HAP-1 (cell line): Measurements from ENCODE around the gene PSG6.
"Not testable (repeated sequence)": the region's sequence is repeated elsewhere in the genome, so short reads cannot be mapped to it uniquely, and the experiment has no call there.

ENCODE experiments used
- DNase-seq, 2 experiments: peaks; one replicate each; pipeline ENCODE4 v3.0.0-alpha.2; 2016 to 2020; ENCODE audit warnings: low spot score in 2 of 2
- H3K27me3 ChIP-seq: fragments of 250-450 bp; sonication (Bioruptor Pico); 2 replicates; pipeline ENCODE4 v1.5.1; 2020; ENCODE audit warnings: low read depth, mild to moderate bottlenecking, moderate library complexity
- H3K36me3 ChIP-seq: fragments of 250-450 bp; sonication (Bioruptor Pico); replicated peaks from 2 replicates; pipeline ENCODE4 v1.5.1; 2020; ENCODE audit warnings: mild to moderate bottlenecking
- H3K4me1 ChIP-seq: fragments of 250-450 bp; sonication (Bioruptor Pico); 2 replicates; pipeline ENCODE4 v1.5.1; 2020; ENCODE audit warnings: mild to moderate bottlenecking
- H3K4me3 ChIP-seq: fragments of 250-450 bp; sonication (Bioruptor Pico); 2 replicates; pipeline ENCODE4 v1.5.1; 2020; ENCODE audit warnings: mild to moderate bottlenecking, moderate library complexity
- H3K9me3 ChIP-seq: fragments of 250-450 bp; sonication (Bioruptor Pico); 2 replicates; pipeline ENCODE4 v1.5.1; 2020; ENCODE audit warnings: mild to moderate bottlenecking, moderate library complexity
- in situ Hi-C: fragments of 300-500 bp; cut with MboI; formaldehyde crosslinking; loops from 3 replicates; pipeline ENCODE4 v1.14.3; 2020; ENCODE audit warnings: low sequenced_read_pairs, inconsistent platforms, mixed read lengths

PSG6 gene

DNA sequence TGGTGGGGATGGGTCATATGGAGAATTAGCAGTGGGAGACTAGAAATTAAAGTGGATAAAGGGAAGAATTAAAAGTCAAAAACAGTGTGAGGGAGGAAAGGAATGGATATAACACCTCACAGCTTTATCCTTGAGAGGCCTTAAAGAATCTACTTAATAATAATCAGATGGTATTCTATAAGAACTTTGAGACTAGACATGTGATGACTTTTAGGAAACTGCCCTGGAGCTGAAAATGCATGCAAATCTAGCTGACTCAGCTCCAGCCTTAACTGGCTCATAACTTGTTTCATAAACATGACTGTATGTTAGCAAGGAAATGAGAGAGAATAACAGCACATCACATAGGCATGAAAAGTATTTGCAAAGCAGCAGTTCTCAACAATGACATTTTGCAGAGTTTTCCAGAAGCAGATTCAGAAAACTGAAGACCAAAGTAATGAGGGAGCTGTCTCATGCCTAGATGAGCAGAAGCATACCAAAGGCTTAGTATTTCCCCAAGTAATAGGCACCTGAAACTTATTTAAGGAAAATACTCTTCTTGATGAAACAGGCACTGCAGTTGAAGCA is 29.7 kb downstream of the PSG6 start:
- H3K4me3 ChIP-seq, H3K4me1 ChIP-seq, DNase-seq, H3K27me3 ChIP-seq, H3K9me3 ChIP-seq, H3K36me3 ChIP-seq, in situ Hi-C loops: not testable (repeated sequence)

DNA sequence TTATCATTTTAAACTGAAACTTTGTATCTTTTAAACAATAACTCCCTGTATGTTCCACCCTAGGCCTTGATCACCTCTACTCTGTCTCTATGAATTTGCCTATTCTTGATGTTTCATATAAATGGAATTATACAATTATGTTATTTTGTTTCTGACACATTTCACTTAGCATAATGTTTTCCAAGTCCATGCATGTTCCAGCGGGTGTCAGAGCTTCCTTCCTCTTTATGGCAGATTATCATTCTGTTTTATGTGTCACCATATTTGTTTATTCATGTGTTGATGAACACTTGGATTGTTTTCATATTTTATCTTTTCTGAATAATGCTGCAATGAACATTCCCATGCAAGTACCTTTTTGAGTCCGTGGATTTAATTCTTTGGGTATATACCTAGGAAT is 35.0 kb downstream of the PSG6 start:
- H3K9me3 ChIP-seq, in situ Hi-C loops, H3K4me3 ChIP-seq, DNase-seq, H3K4me1 ChIP-seq, H3K27me3 ChIP-seq, H3K36me3 ChIP-seq: not testable (repeated sequence)

DNA sequence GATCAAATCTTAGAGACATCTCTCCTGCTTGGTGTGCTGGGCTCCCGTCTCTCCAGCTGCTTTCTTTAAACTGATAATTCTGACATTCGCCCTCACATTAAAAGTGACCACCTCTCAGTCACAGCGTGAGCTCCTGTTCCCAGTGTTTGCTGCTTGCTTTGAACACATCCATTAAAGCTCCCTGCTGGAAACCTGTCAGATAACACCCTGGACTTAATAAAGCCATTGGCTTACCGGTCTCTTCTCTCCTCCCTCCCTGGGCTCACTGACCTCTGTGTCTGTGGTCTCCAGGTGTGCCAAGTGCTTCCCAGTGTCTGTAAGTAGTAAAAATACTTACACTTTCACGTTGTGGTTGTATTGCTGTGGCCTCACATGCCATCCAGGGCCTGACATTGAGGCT is 35.7 kb downstream of the PSG6 start:
- H3K4me1 ChIP-seq, in situ Hi-C loops, H3K36me3 ChIP-seq, H3K4me3 ChIP-seq, H3K27me3 ChIP-seq, H3K9me3 ChIP-seq, DNase-seq: not testable (repeated sequence)

DNA sequence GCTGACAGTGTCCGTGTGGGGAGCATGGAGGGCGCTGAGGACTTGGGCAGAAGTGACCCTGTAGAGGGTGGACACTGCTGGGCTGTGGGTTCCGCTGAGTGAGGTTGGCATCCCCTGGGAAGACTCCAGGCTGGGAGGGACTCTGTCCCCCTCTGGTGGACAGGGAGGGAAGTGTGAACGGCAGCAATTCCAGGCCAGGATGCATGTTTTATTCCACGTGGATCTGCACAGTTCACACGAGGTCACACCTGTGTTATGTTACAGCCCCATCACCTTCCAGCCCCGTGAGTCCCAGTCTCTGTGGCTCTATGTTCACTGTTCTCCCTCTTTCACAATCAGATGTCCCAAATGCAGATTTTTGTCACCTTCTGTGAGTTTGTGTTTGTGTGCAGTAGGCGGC is 36.4 kb downstream of the PSG6 start:
- H3K4me3 ChIP-seq, H3K27me3 ChIP-seq, H3K4me1 ChIP-seq, in situ Hi-C loops, H3K9me3 ChIP-seq, H3K36me3 ChIP-seq: not testable (repeated sequence)
- DNase-seq: peak in 1 of 2 experiments; percentile 19

DNA sequence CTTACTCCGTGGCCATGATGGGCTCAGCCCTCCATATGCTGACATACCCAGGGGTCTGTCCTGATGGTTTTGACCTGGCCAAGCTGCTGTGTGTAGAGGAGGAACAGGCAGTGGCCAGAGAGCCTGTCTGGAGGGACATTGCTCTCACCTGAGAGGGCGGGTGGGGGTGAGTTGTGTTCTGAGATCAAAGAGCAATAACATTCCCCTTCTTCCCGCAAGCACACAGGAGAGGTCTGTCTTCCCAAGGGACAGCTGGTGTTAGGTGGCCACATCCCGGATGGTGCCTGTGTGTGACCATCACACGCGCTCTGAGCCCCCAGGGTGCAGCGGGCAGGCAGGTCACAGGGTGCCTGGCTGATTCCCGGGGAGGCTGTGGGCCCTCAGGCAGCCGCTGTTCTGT is 37.1 kb downstream of the PSG6 start:
- H3K4me1 ChIP-seq, H3K36me3 ChIP-seq, in situ Hi-C loops, H3K4me3 ChIP-seq, DNase-seq, H3K27me3 ChIP-seq, H3K9me3 ChIP-seq: not testable (repeated sequence)

GRCh38 chr19:42879613-42880012 is 38.1 kb downstream of the PSG6 start, which contains the start of gene PSG1:
PSG1 (minus strand) TSS chr19:42879713; CDS start chr19:42879581, 132 bp downstream.
- no peak within 1 kb of the TSS for H3K4me3 ChIP-seq
- H3K4me1 ChIP-seq: no peaks in the 10 kb centered on the region
- H3K36me3 ChIP-seq: no peaks in the 10 kb centered on the region
- DNase-seq: no peak
- H3K27me3 ChIP-seq: no peaks in the 10 kb centered on the region
- in situ Hi-C loops: no loop called here
- no peaks in the 10 kb centered on the region for H3K9me3 ChIP-seq

DNA sequence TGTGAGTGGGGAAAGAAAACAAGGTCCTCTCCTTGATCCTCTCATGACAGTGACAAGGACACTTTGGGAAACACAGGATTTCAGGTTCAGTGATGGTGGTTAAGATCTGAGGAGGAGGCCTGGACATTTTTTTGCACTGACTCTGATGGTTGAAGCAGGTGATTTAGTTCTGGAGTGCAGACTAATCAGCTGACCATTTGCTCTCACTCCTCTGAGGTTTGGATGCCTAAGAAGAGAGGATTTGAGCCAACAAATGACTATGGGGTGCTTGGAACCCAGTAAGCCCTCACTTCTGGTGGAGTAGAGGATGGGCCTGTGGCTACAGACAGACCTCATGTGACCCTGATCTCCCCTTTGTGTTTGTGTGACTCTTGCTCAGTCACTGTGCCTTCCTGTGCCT is 41.1 kb downstream of the PSG6 start:
- H3K9me3 ChIP-seq, DNase-seq, H3K4me1 ChIP-seq, H3K27me3 ChIP-seq, H3K4me3 ChIP-seq, in situ Hi-C loops, H3K36me3 ChIP-seq: not testable (repeated sequence)

GRCh38 chr19:42875881-42876280 is 41.8 kb downstream of the PSG6 start:
- H3K4me3 ChIP-seq, DNase-seq, H3K36me3 ChIP-seq, in situ Hi-C loops, H3K9me3 ChIP-seq, H3K4me1 ChIP-seq, H3K27me3 ChIP-seq: not testable (repeated sequence)

- H3K4me3 ChIP-seq, H3K36me3 ChIP-seq, DNase-seq, H3K27me3 ChIP-seq, H3K4me1 ChIP-seq, H3K9me3 ChIP-seq, in situ Hi-C loops: not testable (repeated sequence)
Measured at GRCh38 chr19:42874901-42875813, 42.5 kb downstream of the PSG6 start.

GRCh38 chr19:42874136-42874535 is 43.6 kb downstream of the PSG6 start:
- H3K36me3 ChIP-seq, H3K4me3 ChIP-seq, H3K9me3 ChIP-seq, in situ Hi-C loops, H3K27me3 ChIP-seq, DNase-seq, H3K4me1 ChIP-seq: not testable (repeated sequence)

DNA sequence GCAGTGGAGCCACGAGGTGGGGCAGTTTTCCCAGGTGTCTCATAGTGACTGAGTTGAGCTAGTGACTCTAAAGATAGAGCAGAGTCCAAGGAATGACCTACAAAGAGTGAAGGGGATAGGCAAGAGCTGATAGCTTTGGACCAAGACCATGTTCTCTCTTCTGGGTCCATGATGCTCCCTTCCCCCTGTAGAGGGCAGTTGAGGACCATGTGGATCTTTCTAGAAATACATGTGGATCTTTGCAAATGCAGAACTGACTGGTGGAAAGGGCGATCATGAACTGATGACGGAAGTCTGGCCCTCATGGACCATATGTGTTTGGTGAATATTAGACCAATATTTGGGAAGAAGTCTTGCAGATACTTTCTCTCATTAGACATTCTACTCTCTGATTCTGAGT is 45.1 kb downstream of the PSG6 start:
- DNase-seq: no peak
- H3K9me3 ChIP-seq: no peaks in the 10 kb centered on the region
- in situ Hi-C loops: no loop called here
- no peaks in the 10 kb centered on the region for H3K36me3 ChIP-seq
- no peak overlapping the region for H3K4me3 ChIP-seq
- no peaks in the 10 kb centered on the region for H3K4me1 ChIP-seq
- H3K27me3 ChIP-seq: no peaks in the 10 kb centered on the region

GRCh38 chr19:42857544-42857867 is 60.2 kb downstream of the PSG6 start:
- no peaks in the 10 kb centered on the region for H3K27me3 ChIP-seq
- no peaks in the 10 kb centered on the region for H3K36me3 ChIP-seq
- H3K4me1 ChIP-seq: no peaks in the 10 kb centered on the region
- no peaks in the 10 kb centered on the region for H3K9me3 ChIP-seq
- no peak for DNase-seq
- in situ Hi-C loops: no loop called here
- H3K4me3 ChIP-seq: no peak overlapping the region

DNA sequence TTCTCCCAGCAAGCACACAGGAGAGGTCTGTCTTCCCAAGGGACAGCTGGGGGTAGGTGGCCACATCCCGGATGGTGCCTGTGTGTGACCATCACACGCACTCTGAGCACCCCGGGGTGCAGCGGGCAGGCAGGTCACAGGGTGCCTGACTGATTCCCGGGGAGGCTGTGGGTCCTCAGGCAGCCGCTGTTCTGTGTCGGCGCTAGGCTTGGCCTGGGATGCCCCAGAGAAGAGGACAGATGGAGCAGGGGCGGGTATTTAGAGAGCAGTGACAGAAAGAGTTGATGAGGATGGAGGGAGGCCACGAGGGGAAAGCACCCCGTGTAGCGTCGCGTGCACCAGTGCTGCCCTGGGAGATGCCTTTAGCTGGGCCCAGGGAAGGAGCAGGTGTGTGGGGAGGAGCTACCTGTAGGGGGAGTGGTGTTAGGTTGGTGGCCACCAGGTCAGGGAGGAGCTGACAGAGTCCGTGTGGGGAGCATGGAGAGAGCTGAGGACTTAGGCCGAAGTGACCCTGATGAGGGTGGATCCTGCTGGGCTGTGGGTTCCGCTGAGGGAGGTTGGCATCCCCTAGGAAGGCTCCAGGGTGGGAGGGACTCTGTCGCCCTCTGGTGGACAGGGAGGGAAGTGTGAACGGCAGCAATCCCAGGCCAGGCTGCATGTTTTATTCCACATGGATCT is 60.7 kb downstream of the PSG6 start:
- H3K9me3 ChIP-seq, in situ Hi-C loops, H3K27me3 ChIP-seq, H3K36me3 ChIP-seq, H3K4me1 ChIP-seq, H3K4me3 ChIP-seq: not testable (repeated sequence)
- DNase-seq: peak in 1 of 2 experiments; percentile 64

DNA sequence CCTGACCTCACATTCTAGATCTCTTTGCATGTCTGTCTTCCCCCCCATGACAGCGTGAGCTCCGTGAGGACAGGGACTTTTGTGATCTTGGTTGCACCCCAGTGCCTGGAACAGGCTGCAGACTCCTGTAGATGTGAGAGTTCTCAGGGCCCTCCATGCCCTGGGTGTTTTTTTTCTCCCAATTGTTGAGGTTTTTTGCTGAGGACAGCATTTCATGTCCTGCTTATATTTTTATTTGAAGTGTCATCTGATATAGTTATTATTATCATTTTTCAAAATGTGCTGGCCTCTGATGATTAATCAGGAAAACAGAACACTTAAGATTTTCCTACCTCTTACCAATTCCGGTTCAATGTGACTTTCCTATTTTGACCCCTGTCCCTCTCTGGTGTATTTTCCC is 62.9 kb downstream of the PSG6 start:
- H3K36me3 ChIP-seq, H3K4me1 ChIP-seq, H3K9me3 ChIP-seq, DNase-seq, in situ Hi-C loops, H3K27me3 ChIP-seq, H3K4me3 ChIP-seq: not testable (repeated sequence)
